ENCODE results near the gene B4GALT2. TPM values are rescaled to one million over a fixed set of nuclear protein-coding genes. Genes with fewer than 3 reads are reported as not detected.

The B4GALT2 gene
- total RNA-seq, 1 donor from 2014 or later = 35.6 TPM

DNA sequence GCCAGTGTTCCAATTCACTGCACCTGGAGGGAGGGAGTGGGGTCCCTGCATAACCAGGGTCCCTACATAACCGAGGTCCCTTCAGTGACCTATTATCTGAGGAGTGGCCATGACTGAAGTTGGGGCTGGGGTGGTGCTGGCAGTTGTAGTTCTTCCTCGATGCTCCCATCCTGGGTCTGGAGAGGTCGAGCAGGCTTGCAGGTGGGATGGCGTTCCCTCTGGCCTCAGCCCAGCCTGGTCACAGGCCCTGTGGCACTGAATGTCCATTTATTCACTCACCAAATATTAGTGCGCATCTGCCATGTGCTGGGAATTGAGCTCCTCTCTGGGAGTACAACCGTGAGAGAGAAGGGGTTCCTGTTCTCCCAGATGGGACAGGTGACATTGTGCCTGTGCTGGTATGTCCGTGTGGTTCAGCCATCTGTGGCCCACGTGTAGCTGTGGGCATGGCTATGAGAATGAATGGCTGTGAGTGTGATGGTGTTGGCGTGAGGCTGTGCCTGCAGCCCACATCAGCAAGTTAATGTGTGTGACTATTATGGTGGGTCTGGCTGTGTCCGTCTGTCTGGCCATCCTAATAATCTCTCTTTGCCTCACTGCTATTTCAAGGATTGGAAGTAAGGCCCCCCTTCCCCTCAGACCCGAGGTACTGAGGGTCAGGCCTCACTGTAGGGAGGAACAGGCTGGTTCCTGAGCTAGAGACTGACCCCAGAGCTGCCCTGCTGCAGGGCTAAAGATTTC is 56.1 kb downstream of the B4GALT2 start:
- intact Hi-C loops (cut with micrococcal nuclease) = no loop called here

DNA sequence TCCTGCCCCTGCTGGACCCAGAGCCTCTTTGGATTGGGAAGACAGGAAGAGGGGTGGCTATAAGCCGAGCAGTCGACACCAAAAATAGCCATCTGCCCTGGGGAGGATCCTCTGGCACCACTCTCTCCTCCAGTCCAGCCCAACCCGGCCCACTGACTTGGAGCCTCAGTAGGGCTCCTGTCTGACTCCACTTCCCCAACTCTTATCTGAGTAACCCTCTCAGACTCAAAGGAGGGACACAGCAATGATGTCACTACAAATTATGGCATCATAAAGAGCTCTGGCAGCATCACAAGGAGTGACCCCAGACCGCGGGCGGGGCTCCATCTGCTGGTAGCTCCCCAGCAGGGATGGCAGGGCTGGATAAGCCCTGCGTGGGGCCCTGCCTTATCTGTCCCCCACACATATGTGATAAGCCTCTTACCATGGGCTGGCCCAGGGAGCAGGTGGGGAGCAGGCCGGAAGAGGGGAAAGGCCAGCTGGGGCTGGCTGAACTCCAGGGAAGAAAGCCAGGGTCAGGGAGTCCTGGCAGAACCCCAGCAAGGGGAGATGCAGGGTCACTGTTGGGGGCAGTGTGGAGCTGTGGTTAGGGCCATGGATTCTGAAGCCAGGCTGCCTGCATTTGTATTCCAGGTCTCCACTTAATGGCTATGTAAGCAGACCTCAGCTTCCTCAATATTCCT is 56.9 kb downstream of the B4GALT2 start:
- intact Hi-C loops (cut with micrococcal nuclease) = no loop called here
- DNase-seq = peak; percentile 55
- ATAC-seq = peak; percentile 65

More for the DNA sequence above, 56.1 kb downstream of the B4GALT2 start:
- ATAC-seq (no peak), DNase-seq (no peak)

DNA sequence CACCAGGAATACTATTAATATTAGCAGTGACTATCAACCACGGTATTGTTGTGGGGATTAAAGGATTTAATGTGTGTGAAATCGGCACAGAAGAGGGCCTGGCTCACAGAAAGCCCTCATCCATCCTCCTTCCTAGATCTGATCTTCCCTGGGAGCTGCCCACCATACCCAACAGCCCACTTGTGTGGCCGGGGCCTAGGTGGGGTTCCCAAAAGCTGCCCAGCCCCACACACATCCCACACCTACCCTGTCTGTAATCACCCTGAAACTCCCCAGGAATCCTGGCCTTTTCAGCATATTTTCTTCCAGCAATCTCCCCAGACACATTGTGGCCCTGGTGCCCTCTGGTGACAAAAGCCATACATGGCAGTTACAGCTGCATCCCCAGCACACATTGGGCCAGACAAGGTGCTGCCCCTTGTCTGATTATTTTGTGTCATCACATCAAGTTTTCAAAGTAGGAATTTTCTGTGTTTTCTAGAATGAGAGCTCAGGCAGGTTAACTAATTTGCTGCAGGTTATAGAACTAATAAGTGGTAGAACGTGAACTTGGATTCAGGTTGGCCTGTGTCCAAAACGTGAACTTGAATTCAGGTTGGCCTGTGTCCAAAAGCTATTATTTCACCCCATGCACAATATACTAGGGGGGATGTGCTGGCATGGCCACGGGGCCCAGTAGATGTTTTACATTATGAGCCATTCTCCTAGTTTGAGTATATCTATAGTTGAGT is 57.6 kb downstream of the B4GALT2 start:
- ATAC-seq (peak; percentile 76), DNase-seq (peak; percentile 54)
- intact Hi-C loops (cut with micrococcal nuclease) = no loop called here

DNA sequence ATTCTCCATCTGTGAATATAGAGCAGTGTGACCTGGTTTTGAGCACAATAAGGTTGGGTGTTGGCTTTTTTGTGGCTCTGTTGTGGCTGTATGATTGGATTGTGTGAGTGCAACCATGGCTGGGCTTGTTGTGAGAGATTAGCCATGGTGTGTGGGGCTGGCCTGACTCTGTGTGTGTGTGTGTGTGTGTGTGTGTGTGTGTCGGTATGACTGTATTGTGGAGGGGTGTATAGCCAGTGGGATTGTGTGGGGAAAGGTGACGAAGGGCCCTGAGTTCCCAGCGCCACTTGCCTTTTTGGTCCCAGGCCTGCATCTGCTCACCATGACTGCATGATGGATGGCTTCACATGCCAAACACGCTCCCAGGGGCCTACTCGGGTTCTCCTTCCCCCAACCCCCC is 58.1 kb downstream of the B4GALT2 start:
- intact Hi-C loops (cut with micrococcal nuclease) = no loop called here
- DNase-seq (no peak), ATAC-seq (no peak)

GRCh38 chr1:44038876-44039657 is 60.1 kb downstream of the B4GALT2 start:
- ATAC-seq (no peak), DNase-seq (no peak)
- intact Hi-C loops (cut with micrococcal nuclease) = no loop called here

DNA sequence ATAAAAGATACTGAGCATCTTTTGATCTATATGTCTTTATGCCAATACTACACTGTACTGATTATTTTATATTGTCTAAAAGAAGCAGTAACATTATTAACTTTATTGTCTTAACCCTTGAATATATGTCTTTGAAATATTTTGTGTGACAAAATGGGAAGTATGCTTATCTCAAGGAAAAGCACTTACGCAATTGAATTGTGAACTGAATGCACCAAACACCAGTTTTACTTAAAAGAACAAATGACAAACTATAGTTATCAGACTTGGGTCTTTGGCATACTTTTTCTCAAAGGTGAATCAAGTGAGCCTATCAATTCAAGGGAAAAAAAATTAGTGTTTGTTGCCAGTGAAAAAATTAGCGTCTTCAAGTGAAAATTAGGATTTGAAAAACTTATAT is 61.4 kb downstream of the B4GALT2 start:
- intact Hi-C loops (cut with micrococcal nuclease) = no loop called here
- DNase-seq (no peak), ATAC-seq (no peak)

Other genes with a start within 250 kb of the B4GALT2 start
- not detected for gene ARTN, start 45.4 kb upstream of the B4GALT2 start, total RNA-seq
- 60.0 TPM for gene IPO13, start 32.3 kb upstream of the B4GALT2 start, total RNA-seq
- gene DPH2, start 9.2 kb upstream of the B4GALT2 start, total RNA-seq = 13.3 TPM
- gene ATP6V0B, start 4.2 kb upstream of the B4GALT2 start, total RNA-seq = 89.6 TPM
- 1.0 TPM for gene CCDC24, start 12.4 kb downstream of the B4GALT2 start, total RNA-seq
- gene SLC6A9, start 52.3 kb downstream of the B4GALT2 start, total RNA-seq = 1.6 TPM
- gene KLF17, start 139.6 kb downstream of the B4GALT2 start, total RNA-seq = not detected
- not detected for gene KLF18, start 162.4 kb downstream of the B4GALT2 start, total RNA-seq
- gene DMAP1, start 234.3 kb downstream of the B4GALT2 start, total RNA-seq = 28.8 TPM